K562 (cell line): Measurements from ENCODE around the gene TMEM156. TPM values are rescaled to one million over a fixed set of nuclear protein-coding genes. Genes with fewer than 3 reads are reported as not detected.
A peak's percentile ranks its signal among the peaks of the same experiment; 100 is the strongest.

Source experiments
- AFF1 ChIP-seq, 2 experiments: fragments of 450-650 bp; IDR thresholded peaks; 2 replicates each; pipeline ENCODE4 v1.6.1; 2018; ENCODE audit warnings: mild to moderate bottlenecking in 2 of 2, low read depth in 1 of 2; ENCODE audit not compliant: partially characterized antibody in 2 of 2
- E2F3 ChIP-seq: fragments of 250-450 bp; sonication (Bioruptor Pico); IDR thresholded peaks from 2 replicates; pipeline ENCODE4 v1.4.0; 2020; ENCODE audit warnings: mild to moderate bottlenecking
- ETS2 ChIP-seq: IDR thresholded peaks from 2 replicates; pipeline ENCODE4 v1.6.1; 2016; ENCODE audit warnings: borderline replicate concordance, missing genetic modification characterization, mild to moderate bottlenecking, moderate library complexity, missing compliant biosample characterization; ENCODE audit not compliant: poor library complexity, severe bottlenecking
- LARP7 ChIP-seq: fragments of 450-650 bp; IDR thresholded peaks from 2 replicates; pipeline ENCODE4 v1.6.1; 2016
- LEF1 ChIP-seq: fragments of 450-650 bp; IDR thresholded peaks from 2 replicates; pipeline ENCODE4 v1.6.1; 2016; ENCODE audit warnings: mild to moderate bottlenecking
- MNT ChIP-seq, 2 experiments: fragments of 450-650 bp; conservative IDR thresholded peaks; 2 replicates each; pipeline ENCODE4 v1.6.1; 2017; ENCODE audit warnings: mild to moderate bottlenecking in 2 of 2, moderate library complexity in 2 of 2
- NFIX ChIP-seq: fragments of 250-450 bp; sonication (Bioruptor Pico); IDR thresholded peaks from 2 replicates; pipeline ENCODE4 v1.4.0; 2020; ENCODE audit warnings: low read depth, mild to moderate bottlenecking, moderate library complexity
- OTX1 ChIP-seq: fragments of 450-650 bp; formaldehyde crosslinking; IDR thresholded peaks from 2 replicates; pipeline ENCODE4 v1.4.0; 2022; ENCODE audit warnings: mild to moderate bottlenecking
- SP1 ChIP-seq: sonication (generic); formaldehyde crosslinking; IDR thresholded peaks from 2 replicates; pipeline ENCODE4 v1.8.1; 2022; ENCODE audit warnings: mild to moderate bottlenecking, missing genetic modification reagents
- USF2 ChIP-seq: sonication (generic); formaldehyde crosslinking; IDR thresholded peaks from 2 replicates; pipeline ENCODE4 v1.5.0; 2020; ENCODE audit warnings: missing genetic modification reagents
- ZNF449 ChIP-seq: fragments of 250-450 bp; sonication (Bioruptor Pico); IDR thresholded peaks from 2 replicates; pipeline ENCODE4 v1.8.0; 2022; ENCODE audit warnings: moderate library complexity, mild to moderate bottlenecking, inconsistent platforms
- ZNF695 ChIP-seq: fragments of 450-650 bp; formaldehyde crosslinking; IDR thresholded peaks from 2 replicates; pipeline ENCODE4 v1.4.0; 2020; ENCODE audit warnings: mild to moderate bottlenecking, moderate library complexity
- ZNF77 ChIP-seq: fragments of 250-450 bp; sonication (Bioruptor Pico); IDR thresholded peaks from 2 replicates; pipeline ENCODE4 v1.5.0; 2020
- polyA plus RNA-seq, 8 experiments: library from polyadenylated mRNA; depleted of rRNA in 4 of 8; stranded (reverse) in 5 of 8; unstranded in 3 of 8; fragments of >200 nt; fragmentation: Nextera tagmentation in 2 of 8; fragmentation: Illumina TruSeq in 1 of 8; extraction: Ambion mirVana in 2 of 8; extraction: Trizol in 1 of 8; gene quantifications; 2 replicates each; pipeline versions ENCODE4 v1.2.1 to v1.2.3, GENCODE V29; 2011 to 2014; ENCODE audit warnings: inconsistent platforms in 1 of 8, missing spikeins in 1 of 8
- total RNA-seq, 7 experiments: library from RNA; depleted of rRNA in 6 of 7; stranded (reverse); fragments of >200 nt in 6 of 7; fragmentation: Illumina TruSeq in 2 of 7; extraction: Trizol in 2 of 7; gene quantifications; 2 replicates each; pipeline versions ENCODE4 v1.2.1 to v1.2.3, GENCODE V29; 2011 to 2021; ENCODE audit warnings: low replicate concordance in 1 of 7

Gene TMEM156
- total and polyA plus RNA-seq, 9 of the 15 experiments (the other 6 are each of a cell fraction or from before 2014, with no cell fraction given) = 3.5 to 9.6 (median 6.4) TPM

- no peak for TF ChIP-seq ZNF77 (CRISPR knock-in tag)
- no peak for TF ChIP-seq ZNF449 (CRISPR knock-in tag)
- 0 out of 2 replicates have a peak, but pooled peaks have one; percentile 22 for TF ChIP-seq SP1 (CRISPR knock-in tag)
- TF ChIP-seq USF2 = no peak
- peak in 1 of 2 experiments; percentile 23; a peak in 1 of 4 replicates for TF ChIP-seq MNT (conservative IDR thresholded peaks at IDR 0.05)
- TF ChIP-seq LARP7 = no peak
- TF ChIP-seq NFIX = no peak
- TF ChIP-seq AFF1 (IDR thresholded peaks at IDR 0.05; ENCODE audit: low read depth in 1 of 2, partially characterized antibody in 2 of 2) = no peak
- TF ChIP-seq ZNF695 (CRISPR knock-in tag) = no peak
- TF ChIP-seq LEF1 = 0 out of 2 replicates have a peak, but pooled peaks have one; percentile 18
- no peak for TF ChIP-seq ETS2 (tag)
- no peak for TF ChIP-seq OTX1 (CRISPR knock-in tag)
- no peak for TF ChIP-seq E2F3 (CRISPR knock-in tag)
Measured at GRCh38 chr4:39043861-39044363, 11.7 kb upstream of the TMEM156 start (continued).
